HG03196 (cell line): ENCODE data around the gene CFHR2.

Experiments
- ATAC-seq: cut with Tn5 transposase; IDR thresholded peaks from one replicate; pipeline ENCODE4 v1.9.1; 2021; ENCODE audit not compliant: unreplicated experiment

CFHR2 gene

GRCh38 chr1:196997423-196997822 is 53.9 kb downstream of the CFHR2 start:
- no peak for ATAC-seq

GRCh38 chr1:197001828-197002227 is 58.3 kb downstream of the CFHR2 start:
- ATAC-seq: no peak

- ATAC-seq: no peak
Observed at GRCh38 chr1:197003132-197003531, 59.6 kb downstream of the CFHR2 start.

DNA sequence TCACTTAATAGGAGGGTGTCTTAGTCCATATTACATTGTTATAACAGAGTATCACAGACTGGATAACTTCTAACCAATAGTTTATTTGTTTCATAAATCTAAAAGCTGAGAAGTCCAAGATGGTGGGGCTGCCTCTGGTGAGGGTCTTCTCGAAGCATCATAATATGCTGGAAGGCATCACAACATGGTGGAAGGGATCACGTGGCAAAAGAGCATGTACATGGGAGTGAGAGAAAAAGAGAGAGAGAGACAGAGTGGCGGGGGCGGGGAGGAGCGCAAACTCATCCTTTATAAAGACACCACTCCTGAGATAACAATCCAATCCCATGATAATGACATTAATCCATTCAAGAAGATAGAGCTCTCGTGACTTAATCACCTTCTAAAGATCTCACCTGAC is 65.3 kb downstream of the CFHR2 start:
- no peak for ATAC-seq
